GM19372 (cell line): ENCODE measurements around the gene COL3A1.
A peak's percentile ranks its signal among the peaks of the same experiment; 100 is the strongest.

Source experiments
- ATAC-seq: cut with Tn5 transposase; IDR thresholded peaks from one replicate; pipeline ENCODE4 v1.9.1; 2021; ENCODE audit warnings: mild to moderate bottlenecking, low read depth, moderate library complexity; ENCODE audit not compliant: unreplicated experiment

COL3A1 gene

DNA sequence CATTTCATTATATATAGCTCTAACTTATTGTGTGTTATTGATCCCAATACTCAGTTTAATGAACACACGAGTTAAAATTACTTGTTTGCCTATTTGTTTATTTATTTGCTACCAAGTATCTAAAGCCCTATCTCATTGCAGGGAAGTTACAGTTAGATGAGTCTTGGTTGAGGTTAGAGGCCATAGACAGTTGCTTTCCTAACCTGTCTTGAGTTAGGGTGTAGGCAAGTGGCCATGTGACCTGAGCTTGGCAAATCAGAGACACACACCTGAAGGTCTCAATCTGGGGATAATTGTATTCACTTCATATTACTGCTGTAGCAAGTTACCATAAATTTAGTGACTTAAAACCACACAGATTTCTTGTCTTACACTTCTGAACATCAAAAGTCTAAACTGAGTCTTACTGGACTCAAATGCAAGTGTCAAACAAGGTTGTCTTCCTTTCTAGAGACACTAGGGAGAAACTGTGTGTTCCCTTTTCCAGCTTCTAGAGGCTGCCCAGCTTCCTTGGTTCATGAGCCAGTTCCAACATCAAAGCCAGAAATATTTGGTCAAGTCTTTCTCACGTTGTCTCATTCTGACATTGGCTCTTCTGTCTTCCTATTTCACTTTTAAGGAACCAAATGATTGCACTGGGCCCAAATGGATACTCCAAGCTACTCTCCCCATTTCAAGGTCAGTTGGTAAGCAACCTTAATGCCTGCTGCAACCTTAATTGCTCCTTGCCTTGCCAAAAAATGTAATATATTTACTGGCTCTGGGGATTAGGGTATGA, 39.7 kb downstream of the COL3A1 start:
- ATAC-seq = no peak

DNA sequence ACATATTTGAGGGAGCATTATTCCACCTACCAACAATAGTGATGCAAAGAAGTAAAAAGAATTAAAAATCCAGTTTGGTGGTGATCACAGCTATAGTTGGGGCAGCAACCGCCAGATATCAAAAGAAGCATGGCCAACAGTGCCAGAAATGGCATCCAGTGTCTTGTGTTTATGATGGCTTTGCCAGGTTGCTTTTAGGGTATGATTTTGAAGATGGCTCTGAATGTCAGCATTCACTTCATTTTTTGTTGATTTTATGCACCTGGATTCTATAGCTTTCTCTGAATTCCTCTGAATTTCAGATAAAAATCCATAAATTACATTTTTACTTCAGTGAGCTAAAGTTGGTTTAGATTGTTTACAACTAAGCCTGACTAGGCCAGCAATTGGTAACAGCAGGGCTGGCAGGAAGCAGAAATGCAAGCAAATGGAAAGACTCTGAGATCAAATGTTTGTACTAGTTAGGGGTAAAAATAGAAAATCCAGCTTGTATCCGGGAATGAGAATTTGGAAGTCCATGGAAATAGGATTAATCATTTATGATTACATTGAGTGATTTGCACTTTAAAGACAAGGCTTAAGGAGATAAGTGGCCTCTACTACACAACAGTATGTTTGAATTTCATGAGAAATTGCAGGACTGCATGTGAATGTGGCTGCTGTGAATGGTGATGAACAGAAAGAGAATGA, 40.4 kb downstream of the COL3A1 start:
- no peak for ATAC-seq

DNA sequence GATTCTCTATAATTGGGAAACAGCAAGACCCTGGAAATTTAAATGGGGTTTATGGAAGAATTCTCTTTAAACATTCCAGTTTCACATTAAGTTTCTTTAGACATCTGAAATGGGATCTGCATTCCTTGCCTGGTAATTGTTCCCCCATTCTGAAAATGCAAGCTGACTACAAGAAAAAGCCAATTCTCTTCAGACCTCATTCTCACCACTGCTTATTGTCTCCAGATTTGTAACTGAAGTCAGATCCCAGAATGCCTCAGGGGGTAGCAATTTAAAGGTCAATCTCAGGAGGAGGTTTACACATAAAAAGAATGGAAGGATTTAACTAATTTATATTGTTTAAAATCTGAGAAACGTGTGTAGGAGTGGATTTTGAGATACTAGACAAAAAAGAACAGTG, 41.2 kb downstream of the COL3A1 start:
- no peak for ATAC-seq

DNA sequence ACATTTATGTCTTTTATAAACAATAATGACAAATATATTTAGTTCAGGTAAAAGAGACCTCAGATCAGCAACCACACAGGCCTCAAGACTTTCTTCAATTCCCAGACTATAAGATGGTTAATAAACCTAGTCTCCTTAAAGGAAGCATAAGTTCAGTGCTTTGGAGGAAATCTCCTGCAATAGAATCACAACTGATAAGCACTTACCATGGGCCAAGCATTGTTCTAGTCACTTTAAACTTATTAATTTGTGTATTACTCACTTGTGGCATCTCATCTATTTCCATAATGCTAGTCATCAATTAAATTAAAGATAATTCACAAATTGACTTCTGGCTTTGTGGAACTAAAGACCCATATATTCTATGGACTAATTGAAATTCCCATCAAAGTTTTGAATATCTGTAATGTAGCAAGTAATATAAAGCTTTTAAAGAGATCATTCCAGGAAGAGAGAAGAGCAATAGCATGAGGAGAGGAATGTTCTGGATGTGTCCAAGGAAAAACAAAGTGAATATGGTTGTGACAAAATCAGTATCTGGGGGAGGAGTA, 42.2 kb downstream of the COL3A1 start:
- no peak for ATAC-seq

GRCh38 chr2:189018631-189019030, 44.5 kb downstream of the COL3A1 start:
- no peak for ATAC-seq

- no peak for ATAC-seq
These were observed 46.0 kb downstream of the COL3A1 start for GRCh38 chr2:189020179-189020578.

- ATAC-seq = no peak
These were observed 47.9 kb downstream of the COL3A1 start for GRCh38 chr2:189022053-189022481.

DNA sequence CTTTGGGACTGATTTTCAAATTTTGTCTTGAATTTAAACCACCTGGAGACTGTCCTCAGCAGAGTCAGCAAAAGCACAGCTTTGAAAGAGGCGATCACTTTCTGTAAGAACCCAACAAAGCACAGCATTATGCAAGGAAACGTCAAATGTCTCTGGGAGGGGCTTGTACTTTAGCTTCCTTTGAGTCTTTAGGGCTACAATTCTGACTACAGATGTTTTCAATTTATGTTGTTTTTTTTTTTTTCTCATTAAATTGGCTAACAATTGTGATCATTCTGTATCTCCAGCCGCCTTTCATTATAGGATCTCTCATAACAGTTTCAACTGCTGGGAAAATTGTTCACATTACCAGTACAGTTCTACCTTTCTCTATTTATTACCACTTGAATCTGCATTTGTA, 48.3 kb downstream of the COL3A1 start:
- ATAC-seq = no peak

- peak; percentile 70 for ATAC-seq
These were observed 50.9 kb downstream of the COL3A1 start for GRCh38 chr2:189024901-189025618.

- no peak for ATAC-seq
These were observed 63.3 kb downstream of the COL3A1 start for GRCh38 chr2:189037518-189037917.

GRCh38 chr2:189045836-189046235, 71.7 kb downstream of the COL3A1 start:
- no peak for ATAC-seq

GRCh38 chr2:189046320-189046719, 72.1 kb downstream of the COL3A1 start:
- no peak for ATAC-seq

GRCh38 chr2:189047171-189047888, 73.2 kb downstream of the COL3A1 start:
- ATAC-seq = no peak

DNA sequence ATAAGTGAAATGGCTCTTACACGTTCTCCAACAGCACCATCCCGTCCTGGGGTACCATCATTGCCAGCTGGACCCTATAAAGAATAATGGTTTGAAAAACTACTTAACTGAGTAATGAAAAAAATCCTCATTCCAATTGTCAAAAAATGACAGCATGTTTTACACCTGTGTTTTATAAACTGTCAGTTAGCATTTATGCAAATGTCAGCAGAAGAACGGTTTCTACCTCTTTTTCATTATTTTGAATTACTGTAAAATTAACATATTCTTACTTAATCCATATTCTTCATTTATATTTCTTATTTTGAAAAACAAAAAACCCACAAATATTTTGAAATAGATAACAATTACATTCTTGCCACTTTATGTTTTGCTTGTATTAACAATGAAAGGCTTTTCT, 74.0 kb downstream of the COL3A1 start:
- ATAC-seq = no peak

DNA sequence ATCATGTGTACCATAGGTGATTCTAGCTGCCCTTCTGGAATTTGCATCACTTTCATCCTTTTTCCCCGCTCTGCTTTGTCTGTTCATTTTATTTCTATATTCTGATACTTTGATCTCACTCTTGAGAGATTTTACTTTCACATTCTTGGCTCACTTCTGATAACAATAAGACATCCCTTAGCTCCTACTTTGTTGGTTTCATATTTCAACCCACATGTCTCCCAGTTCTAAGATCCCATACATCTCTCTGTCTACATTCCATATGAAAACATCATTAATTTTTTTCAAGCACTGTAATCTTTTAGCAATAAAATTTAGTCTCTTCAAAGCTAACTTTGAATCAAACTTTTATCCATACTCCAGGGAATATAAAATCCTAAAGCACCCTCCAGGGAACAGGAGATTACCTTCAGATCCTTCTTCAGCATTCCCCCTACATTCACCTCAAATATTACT, 75.6 kb downstream of the COL3A1 start:
- no peak for ATAC-seq

GRCh38 chr2:189050165-189050712, 76.1 kb downstream of the COL3A1 start:
- ATAC-seq = no peak

- no peak for ATAC-seq
These were observed 82.3 kb downstream of the COL3A1 start for GRCh38 chr2:189056200-189057106.

DNA sequence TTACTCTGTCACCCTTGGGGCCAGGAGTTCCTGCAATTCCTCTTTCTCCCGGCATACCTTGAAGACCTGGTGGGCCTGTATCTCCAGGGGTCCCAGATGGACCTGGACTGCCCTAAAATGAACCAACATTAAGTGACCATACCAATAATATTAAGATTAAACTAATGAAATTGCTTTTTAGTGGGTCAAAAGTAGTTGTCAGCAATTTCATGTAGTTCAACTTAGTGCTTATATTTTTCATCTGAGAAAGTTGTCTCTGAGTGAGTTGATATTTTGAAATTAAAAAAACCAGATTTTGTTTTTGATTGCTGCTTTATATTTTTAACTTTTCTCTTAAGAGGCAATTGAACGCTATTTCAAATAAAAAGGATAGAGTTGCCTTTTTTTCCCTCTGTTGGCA, 83.1 kb downstream of the COL3A1 start:
- ATAC-seq = no peak

GRCh38 chr2:189060096-189060642, 86.0 kb downstream of the COL3A1 start:
- ATAC-seq = no peak
